Ureter (tissue), 1 donor: Measurements from ENCODE around the gene DIP2B. TPM values are rescaled to one million over a fixed set of nuclear protein-coding genes. Genes with fewer than 3 reads are reported as not detected.

Source experiments
- total RNA-seq: library from RNA; stranded (reverse); gene quantifications from one replicate; pipeline ENCODE4 v1.2.4, GENCODE V29; 2023
- donor health status: DM: yes; HTN: yes; CAD: no.

Gene DIP2B
- total RNA-seq, 1 donor from 2014 or later, result 27.0 TPM

Other genes starting within 250 kb of the DIP2B start
- gene LIMA1, start 221.5 kb upstream of the DIP2B start, total RNA-seq, result 177 TPM
- not detected for gene FAM186A, start 108.4 kb upstream of the DIP2B start, total RNA-seq
- 94.3 TPM for gene LARP4, start 104.1 kb upstream of the DIP2B start, total RNA-seq